CD4-positive, alpha-beta T cell treated with Interleukin-1 beta for 1 hour (primary cell): Measurements from ENCODE around the gene DHFR2.
"Not testable (repeated sequence)": the region's sequence is repeated elsewhere in the genome, so short reads cannot be mapped to it uniquely, and the experiment has no call there.

Experiments used
- DNase-seq, 2 donors: peaks; one replicate each; pipeline ENCODE4 v3.0.0-alpha.2; 2020 to 2022

The DHFR2 gene

GRCh38 chr3:94062513-94063404, at the start of gene DHFR2, which contains the start of gene NSUN3:
Gene DHFR2, minus strand, starts transcription at chr3:94062916. Its CDS starts 1,405 bp downstream, at chr3:94061511.
Gene NSUN3, plus strand, starts transcription at chr3:94063061. Its CDS starts 66 bp downstream, at chr3:94063127.
- peak; percentile 87 to 91 for DNase-seq

DNA sequence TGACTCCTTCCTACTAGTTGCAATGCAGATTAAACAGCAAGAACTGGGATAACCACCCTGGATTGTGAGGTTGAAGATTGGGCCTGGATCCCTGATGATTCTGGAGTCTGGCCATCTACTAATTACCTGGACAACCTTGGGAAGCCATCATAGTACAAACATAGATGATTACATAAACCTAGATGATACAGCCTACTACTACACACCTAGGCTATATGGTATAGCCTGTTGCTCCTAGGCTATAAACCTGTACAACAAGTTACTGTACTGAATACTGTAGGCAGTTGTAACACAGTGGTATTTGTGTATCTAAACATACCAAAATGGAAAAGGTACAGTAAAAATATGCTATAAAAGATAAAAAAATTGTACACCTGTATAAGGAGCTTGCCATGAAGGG, 48.1 kb upstream of the DHFR2 start:
- DNase-seq: no peak

GRCh38 chr3:94110232-94110631, 47.5 kb upstream of the DHFR2 start:
- not testable (repeated sequence) for DNase-seq

GRCh38 chr3:94106268-94106667, 43.6 kb upstream of the DHFR2 start:
- no peak for DNase-seq

DNA sequence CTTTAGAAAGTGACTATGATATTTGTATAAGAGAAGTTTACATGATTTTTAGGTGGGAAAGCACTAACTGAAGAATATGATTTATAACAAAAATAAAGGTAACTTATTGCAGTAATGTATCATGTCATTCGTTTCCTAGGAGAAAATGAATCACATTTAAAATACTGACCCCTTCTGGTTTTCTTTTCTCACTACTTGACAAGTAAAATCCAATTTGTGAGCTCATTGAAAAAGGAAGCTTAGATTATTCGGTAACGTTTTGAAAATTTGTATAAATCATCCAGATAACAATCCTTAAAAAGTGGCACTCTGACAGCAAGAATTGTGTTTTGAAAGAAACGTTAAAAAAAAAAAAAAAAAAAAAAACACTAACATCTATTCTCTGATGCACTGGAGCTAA, 39.1 kb upstream of the DHFR2 start:
- no peak for DNase-seq

GRCh38 chr3:94099311-94099710, 36.6 kb upstream of the DHFR2 start:
- DNase-seq: no peak

GRCh38 chr3:94098452-94098851, 35.7 kb upstream of the DHFR2 start:
- DNase-seq: no peak

DNA sequence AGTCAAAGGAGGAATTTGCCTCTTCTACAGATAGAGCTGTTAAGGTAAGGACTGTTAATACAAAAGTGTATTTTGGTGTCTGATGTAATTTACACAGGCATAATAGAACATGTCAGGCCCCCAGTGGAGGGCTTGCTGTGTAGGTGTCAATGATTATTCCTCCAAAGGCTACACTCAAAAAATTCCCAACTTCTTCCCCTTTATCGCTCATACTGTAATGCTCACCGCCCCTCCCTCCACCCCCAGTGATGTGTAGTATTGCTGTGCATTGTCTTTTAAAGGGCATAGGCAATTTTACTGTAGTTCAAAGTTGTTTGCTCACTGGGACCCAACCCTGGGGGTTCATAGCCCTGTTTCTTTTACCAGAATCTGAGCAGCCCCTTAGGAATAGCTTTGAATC, 32.4 kb upstream of the DHFR2 start:
- DNase-seq: no peak

DNA sequence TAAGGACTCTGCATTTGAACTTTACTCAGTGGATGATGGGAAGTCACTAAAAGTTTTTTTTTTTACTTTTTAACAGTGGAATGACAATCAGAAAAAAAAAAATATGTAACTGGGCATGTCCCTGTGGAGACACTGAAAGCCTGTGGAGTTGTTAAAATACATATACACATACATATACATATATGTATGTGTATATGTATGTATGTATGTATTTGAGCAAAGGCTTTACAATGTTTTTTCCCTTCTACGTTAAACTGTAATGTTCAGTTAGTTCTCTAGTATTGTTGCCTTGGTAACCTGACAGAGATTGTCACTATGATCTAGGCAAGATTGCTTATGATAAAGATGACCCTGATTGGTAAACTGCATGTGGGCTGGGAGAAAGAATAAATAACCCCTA, 30.4 kb upstream of the DHFR2 start:
- DNase-seq: no peak

- no peak for DNase-seq
These were observed 29.4 kb upstream of the DHFR2 start for GRCh38 chr3:94092086-94092485.

DNA sequence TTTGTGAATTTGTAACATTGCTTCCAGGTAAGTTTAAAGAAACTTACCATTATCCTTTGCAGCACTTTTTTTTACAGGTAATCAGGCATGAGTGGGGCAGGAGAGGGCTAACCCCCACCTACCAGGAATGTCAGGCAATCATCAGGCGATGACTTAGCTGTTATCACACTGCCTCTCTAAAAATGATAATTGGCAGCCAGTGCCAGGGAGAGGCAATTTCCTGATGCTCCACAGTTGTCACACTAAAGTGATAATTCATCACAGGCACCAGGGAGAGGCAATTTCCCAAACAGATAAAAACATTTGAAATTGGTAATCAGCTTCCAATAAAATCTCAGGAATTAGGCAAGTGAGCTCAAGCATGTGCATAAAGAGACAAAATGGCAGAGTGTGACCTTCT, 26.4 kb upstream of the DHFR2 start:
- no peak for DNase-seq

DNA sequence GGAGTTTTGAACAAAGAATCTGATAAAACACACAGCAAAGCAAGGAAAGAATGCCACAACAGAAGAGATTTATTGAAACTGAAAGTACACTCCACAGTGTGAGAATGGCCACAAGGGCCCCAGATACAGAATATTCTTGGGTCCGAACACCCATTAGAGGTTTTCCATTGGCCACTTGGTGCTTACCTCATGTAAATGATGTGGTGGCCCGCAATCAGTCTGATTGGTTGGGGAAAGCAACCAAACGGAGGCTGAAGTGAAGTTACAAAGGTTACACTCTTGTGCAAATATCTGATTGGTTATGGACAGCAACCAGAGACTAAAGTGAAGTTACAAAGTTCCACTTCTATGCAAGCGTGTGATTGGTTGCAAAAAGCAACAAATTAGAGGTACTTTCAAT, 20.5 kb upstream of the DHFR2 start:
- DNase-seq: no peak

DNA sequence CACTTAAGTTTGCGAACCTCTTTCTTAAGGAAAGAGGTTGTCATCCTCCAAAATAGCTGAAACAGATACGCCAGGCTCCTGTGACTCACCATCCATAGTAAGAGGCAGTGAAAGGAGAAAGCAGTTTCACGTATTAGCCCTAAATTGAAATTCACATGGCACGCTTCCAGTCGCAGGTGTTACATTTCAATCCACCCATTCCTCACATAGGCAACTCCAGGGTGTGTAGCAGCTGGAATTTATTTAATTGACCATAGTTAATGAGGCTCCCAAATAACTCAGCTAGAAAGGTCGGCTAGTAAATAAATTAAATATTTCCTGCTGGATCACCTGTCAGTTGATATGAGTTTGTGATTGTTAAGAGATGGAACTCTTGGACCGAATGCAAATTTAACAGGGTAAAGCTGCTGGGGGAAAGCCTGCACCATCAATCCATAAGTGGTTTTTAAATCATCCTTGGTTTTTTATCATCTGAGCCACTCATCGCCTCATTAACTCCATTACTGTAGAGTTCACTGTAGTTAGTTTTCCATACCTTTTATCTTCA, 19.7 kb upstream of the DHFR2 start:
- no peak for DNase-seq

DNA sequence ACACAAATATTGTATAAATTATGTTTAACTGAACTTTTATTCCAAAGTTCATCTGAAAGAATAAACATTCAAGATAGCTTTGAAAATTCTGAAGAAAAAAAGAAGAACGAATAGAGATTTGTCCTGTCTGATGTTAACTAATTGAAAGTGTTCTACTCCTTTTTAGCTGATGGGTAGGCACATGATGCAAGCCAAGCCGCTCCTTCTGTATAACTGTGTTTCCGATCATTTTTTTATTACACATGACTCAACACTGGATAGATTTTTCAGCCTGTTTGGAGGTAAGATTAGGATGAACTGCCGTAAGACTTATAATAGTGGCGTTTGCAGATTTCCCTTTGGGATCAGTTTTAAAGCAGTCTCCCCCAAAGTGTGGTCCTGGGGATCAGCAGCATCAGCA, 19.2 kb upstream of the DHFR2 start:
- no peak for DNase-seq

DNA sequence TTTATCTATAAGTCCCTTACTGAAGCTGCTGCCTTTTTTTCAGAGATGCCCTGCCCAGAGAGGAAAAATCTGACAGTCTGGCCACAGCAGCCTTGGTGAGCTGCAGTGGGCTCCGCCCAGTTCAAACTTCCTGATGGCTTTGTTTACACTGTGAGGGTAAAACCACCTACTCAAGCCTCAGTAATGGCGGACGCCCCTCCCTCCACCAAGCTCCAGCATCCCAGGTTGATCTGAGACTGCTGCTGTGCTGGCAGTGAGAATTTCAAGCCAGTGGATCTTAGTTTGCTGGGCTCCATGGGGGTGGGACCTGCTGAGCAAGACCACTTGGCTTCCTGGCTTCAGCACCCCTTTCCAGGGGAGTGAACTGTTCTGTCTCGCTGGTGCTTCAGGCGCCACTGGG, 17.8 kb upstream of the DHFR2 start:
- peak in 1 of 2 donors; percentile 27 for DNase-seq

DNA sequence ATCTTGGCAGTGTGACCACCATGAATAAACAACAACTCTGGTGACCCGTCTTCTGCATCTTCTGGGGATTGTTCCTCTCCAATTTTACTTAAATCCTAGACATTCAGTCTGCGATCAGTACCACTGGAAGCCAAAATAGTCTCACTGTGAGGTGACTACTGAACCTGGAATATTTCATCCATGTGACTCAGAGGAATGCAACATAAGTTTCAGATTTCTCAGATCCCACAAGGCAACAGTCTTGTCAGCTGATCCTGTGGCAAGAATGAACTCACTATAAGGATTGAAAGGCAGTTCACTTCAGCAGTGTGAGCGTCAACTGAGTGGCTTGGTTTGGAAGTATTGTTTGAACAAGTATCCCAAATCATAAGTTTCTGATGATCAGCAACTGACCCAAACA, 13.3 kb upstream of the DHFR2 start:
- no peak for DNase-seq

DNA sequence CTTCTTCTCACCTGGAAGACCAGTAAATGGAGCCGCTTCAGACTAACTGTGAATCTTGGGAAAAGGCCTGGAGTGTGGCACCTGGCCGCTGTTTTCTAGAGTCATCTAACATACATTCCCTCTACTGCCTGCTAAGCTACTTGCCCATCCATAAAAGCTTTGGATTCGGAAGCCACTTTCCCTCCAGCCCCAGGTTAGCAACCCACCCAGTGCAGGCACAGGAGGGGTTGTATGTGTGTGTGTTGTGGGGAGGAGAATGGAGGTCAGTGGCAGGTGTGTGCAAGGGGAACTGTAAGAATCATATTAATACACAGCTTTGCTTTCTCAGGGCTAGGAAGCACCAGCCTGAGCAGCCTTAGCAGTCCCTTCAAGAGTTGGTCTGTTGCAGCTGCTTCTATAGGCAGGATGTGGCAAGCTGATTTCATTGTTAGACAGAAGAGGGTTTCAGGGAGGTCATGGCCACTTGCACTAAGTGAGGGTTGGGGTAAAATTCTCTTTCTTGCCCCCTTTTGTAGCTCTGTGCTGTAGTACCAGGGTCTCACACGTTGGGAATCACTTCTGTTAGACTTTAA, 9.1 kb upstream of the DHFR2 start:
- DNase-seq: no peak

DNA sequence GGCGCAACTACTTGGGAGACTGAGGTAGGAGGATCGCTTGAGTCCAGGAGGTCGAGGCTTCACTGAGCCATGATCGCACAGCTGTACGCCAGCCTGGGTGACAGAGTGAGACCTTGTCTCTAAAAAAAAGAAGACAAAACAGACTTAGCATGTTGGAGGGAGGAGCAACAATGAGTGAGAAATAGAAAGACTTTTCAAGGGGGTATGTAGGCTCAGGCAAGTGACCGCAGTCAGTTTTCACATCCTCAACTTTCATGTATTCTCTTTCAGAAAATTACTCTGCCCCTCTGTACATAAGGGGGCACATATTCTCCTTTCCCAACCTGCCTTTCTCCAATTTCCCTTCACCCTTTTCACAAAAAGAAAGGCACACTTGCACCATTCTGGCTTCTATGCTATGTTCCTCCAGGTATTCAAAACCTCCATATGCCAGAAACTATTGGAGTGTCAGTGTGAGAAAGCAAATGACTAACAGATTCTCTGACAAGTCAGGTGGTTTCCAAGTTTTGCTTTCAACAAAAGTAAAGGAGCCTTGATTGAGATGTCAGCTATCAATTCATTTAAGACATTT, 7.7 kb upstream of the DHFR2 start:
- no peak for DNase-seq

GRCh38 chr3:94069194-94069813, 6.6 kb upstream of the DHFR2 start:
- peak in 1 of 2 donors; percentile 37 for DNase-seq

GRCh38 chr3:94066506-94067500, 4.1 kb upstream of the DHFR2 start:
- DNase-seq: no peak

GRCh38 chr3:94065819-94066480, 3.2 kb upstream of the DHFR2 start:
- no peak for DNase-seq
